ENCODE results near the gene MFAP2.
"Not testable (repeated sequence)": the region's sequence is repeated elsewhere in the genome, so short reads cannot be mapped to it uniquely, and the experiment has no call there.

MFAP2 gene

DNA sequence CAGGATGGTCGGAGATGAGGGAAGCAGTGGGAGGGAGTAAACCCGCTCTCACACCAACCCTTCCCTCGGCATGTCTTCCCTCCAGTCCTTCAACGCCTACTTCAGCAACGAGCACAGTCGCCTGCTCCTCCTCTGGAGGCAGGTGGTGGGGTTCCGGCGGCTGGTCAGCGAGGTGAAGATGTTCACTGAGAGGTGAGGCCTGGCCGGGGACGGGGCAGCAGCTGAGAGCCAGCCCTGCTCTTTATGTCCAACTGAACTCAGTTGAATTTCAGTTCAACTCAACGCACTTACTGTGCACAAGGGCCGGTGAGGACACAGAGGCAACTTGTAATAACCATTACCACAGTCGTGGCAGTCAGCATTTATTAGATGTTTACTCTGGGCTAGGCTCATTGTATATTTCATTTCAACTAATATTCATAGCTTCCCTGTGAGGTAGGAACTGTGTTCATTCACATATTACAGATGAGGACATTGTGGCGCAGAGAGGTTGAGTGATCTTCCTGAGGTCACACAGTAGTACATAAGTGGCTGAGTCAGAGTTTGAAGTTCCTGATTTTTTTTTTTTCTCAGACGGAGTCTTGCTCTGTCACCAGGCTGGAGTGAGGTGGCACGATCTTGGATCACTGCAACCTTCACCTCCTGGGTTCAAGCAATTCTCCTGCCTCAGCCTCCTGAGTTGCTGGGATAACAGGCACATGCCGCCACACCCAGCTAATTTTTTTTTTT, 49.0 kb downstream of the MFAP2 start:
- DNase-seq = not testable (repeated sequence)

DNA sequence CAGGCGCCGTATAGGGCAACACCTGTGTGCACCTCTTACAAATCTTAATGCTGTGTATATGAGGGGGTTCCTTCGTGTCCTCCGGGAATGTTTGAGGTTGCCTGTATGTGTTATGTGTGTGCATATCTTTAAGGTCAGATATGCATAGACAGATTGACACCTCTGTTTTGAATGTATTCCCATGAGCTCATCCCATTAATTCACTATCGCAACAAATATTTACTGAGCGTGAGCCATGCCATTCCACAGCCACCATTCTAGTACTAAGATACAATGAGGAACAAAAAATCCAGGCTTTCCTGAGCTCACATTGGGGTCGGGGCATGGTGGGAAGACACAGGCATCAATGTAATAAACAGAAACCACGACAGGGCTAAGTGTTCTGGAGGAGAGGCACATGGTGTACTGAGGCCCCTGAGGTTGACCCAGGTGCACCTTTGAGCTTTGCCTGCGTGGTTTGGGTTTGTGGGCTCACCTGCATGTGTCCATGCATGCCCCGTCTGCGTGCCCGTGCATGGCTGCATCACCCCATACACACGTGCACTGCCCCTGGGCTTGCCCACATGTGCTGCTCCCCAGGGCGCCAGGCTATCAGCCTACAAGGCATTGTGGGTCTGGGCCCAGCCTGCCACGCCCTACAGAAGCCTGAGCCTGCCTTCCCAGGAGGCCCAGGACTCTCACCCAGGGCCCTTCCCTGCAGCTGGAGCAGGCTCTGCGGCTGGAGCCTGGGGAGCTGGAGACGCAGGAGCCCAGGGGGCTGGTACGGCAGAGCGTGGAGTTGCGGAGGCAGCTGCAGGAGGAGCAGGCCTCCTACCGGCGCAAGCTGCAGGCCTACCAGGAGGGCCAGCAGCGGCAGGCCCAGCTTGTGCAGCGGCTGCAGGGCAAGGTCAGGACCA, 51.0 kb downstream of the MFAP2 start:
- DNase-seq = not testable (repeated sequence)

DNA sequence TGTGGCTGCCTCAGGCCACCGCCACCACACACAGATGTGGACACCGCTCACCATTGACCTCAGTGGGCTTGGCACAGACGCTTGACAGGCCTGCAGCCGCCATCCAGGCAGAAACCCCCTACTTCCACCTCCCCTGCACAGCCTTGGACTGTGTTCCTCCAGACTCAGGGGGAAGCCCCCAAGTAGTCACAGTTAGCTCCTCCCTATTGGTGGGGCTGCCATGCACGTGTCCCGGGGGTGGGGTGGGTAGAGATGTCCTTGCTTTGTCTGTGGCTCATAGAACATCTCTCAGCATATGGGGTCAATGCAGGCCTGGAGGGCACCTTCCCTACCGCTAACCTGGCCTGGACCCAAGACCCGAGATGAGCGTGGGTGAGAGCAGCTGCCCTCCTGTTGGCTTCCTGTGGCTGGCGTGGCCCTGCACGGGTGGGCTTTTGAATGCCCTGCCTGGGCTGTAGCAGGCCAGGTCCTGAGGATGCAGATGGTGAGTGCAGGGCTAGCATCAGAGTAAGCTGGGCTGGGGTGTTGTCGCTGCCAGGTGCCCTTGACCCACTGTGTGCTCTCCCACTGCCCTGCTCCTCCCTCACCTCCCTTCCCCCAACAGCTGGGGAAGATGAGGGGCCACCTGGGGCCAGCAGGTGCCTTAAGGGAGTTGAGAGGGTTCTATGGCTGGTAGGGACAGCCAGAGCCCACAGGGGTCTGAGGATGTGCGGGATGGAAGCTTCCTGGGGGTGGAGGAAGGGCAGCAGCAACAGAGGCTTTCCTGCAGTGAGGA, 52.5 kb downstream of the MFAP2 start:
- DNase-seq = no peak

DNA sequence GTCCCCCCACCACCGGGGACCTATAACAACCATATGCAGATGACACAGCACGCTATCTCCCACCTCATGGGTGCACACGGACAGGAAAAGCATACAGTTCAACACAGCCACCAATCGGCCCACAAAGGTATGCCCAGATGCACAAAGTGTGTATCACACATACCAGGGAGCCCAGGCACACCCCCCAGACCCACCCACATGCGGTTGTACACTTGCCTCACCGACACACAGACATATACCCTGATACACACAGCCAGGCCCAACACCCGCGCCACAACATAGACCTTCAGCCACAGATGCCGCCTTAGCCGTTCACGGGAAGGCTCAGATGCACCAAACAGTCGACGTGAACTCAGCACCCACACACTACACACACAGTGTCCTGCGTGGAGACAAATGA, 53.2 kb downstream of the MFAP2 start:
- DNase-seq = peak in 2 of 51 donors; percentile 33 to 35

DNA sequence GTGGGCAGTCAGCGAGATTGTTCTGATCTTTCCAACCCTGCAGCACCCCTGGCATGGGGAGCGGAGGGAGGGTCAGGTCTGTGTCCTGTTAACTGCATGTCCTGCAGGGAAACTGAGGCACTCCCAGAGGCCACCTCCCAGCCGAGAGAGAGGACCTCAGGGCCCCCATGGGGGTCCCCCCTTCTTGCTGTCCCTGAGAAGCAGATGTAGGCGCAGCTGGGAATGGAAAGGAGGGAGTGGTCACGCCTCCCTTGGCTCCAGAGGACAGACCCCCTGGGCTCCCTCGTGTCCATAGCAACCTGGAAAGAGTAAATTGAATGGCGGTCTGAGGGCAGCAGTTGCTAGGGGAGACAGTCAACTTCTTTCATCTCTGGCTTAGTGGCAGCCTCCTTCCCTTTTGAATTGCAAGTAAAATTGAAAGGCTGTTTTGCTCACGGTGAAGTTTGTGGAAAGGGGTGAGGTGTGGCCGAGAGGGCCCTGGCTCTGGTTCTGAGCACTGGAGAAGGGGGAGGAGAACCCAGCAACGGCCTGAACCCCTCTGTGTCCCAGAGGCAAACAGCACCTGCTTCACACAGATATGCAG, 53.8 kb downstream of the MFAP2 start:
- peak in 28 of 51 donors; percentile 23 to 84 (median 42) for DNase-seq

DNA sequence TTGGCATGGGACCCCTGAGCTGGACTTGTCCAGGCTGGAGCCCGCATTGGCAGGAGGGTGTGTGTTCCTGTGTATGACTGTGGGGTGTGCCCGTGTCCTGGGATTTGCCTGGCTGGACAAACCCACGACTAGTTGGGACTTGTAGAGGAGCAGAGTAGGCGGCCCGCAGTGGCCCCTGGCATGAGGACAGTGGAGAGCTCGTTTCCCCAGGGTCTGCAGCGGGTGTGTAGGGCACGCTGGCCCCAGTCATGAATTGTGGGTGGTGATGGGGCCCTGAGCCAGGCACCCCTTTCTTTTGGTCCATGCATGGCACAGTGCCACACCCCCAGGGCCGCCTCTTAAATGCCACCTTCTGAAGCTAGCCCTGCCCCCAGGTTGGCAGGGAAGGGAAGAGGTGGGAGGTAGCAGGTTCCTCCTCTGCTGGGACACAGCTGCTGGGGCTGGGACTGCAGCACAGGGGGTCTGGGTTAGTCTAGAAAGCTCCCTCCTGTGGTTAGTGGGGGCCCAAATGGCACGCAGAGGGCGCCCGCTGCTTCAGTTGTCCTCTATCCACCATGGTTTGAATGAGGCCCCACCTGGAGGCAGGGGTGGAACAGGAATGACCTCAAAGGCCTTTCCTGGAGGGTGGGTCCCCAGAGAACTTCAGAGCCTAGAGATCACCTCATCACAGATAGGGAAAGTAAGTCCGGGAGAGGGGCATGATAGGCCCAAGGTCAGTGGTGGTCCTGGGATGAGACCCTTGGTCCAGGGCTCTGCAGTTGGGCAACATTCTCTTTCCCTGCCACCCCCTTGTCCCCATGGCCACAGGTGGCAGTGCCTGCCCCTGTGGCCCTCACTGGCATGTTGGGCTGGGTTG, 54.6 kb downstream of the MFAP2 start:
- peak in 5 of 51 donors; percentile 24 to 47 (median 40) for DNase-seq

DNA sequence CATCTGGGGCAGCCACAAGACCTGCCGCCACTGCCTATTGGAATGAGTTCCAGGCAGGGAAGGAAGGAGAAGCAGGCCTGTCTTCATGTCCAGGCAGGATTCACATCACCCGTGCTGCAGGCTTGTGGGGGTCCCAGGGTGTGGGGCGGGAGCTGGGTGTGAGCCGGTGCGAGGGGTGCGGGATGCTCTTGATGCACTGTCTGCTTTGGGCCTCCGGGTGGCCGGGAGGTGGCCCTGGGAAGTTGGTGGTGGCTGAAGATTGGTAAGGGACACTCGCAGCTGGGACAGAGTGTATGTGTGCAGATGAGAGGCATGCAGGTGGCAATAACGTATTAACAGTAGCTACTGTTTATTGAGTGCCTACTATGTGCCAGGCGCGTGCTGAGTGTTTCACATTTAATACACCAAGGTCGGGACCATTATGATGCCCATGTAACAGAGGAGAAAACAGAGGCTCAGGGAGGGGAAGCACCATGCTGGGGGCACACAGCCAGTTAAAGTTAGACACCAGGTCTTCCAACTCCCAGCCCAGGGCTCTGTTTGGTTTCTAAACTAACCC, 55.4 kb downstream of the MFAP2 start:
- DNase-seq = no peak

Data from hypothalamus (tissue), 51 donors.